SU-DHL-6 (cell line): ENCODE data around the gene ANAPC4.

Source experiments
- CTCF ChIP-seq: fragments of 200-600 bp; sonication (generic); IDR thresholded peaks from one replicate; pipeline ENCODE4 v1.5.1; 2017; ENCODE audit warnings: antibody characterized with exemption, mild to moderate bottlenecking, low read length, moderate library complexity; ENCODE audit not compliant: insufficient read depth, poor library complexity, severe bottlenecking
- EZH2phosphoT487 ChIP-seq: fragments of 200-600 bp; sonication (generic), shearing (Covaris generic); conservative IDR thresholded peaks from 2 replicates; pipeline ENCODE4 v1.6.1; 2018; ENCODE audit warnings: mild to moderate bottlenecking, antibody characterized with exemption, low read length, moderate library complexity, mixed read lengths

GRCh38 chr4:25370242-25370641 lies 6.8 kb upstream of the ANAPC4 start:
- TF ChIP-seq CTCF (no peak), EZH2phosphoT487 (no peak)
